GM19455 (cell line): Measurements from ENCODE around the gene KBTBD6.
A peak's percentile ranks its signal among the peaks of the same experiment; 100 is the strongest.
"Not testable (repeated sequence)": the region's sequence is repeated elsewhere in the genome, so short reads cannot be mapped to it uniquely, and the experiment has no call there.

Source experiments
- ATAC-seq: cut with Tn5 transposase; IDR thresholded peaks from one replicate; pipeline ENCODE4 v1.9.1; 2021; ENCODE audit not compliant: unreplicated experiment

Gene KBTBD6, protein sequence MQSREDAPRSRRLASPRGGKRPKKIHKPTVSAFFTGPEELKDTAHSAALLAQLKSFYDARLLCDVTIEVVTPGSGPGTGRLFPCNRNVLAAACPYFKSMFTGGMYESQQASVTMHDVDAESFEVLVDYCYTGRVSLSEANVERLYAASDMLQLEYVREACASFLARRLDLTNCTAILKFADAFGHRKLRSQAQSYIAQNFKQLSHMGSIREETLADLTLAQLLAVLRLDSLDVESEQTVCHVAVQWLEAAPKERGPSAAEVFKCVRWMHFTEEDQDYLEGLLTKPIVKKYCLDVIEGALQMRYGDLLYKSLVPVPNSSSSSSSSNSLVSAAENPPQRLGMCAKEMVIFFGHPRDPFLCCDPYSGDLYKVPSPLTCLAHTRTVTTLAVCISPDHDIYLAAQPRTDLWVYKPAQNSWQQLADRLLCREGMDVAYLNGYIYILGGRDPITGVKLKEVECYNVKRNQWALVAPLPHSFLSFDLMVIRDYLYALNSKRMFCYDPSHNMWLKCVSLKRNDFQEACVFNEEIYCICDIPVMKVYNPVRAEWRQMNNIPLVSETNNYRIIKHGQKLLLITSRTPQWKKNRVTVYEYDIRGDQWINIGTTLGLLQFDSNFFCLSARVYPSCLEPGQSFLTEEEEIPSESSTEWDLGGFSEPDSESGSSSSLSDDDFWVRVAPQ

DNA sequence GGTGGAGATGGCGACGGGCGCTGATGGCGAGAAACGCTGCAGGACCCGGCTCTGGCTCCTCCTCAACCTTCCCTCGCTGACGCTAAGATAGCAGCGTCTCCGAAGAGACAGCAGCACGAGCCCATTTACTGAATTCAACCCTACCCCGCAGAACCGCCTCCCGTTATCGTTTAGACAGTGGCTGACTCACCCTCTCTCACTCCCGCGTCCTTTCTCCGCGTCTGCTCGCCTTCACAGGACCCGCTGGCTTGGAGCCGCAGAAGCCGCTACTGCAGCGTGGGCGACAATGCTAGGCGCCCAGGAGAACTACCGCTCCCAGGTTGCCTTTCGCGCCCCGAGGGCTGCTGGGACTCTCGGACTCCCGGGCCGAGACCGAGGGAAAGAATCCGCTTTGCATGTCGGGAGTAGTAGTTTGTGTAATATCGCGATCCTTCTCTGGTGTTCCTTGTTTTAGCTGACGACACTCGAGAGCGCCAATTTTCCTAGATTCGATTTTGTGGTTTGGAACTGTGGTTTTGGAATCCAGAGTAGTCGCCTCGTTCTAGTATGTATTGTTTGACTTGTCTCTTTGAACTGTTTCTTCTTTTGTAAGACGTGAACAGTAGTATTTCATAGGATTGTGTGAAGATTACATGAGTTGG lies at the start of gene KBTBD6:
KBTBD6 (minus strand) TSS at position 291 of the 641 bp plus-strand sequence. CDS start 291 bp downstream, outside the sequence.
- peak; percentile 97 for ATAC-seq

DNA sequence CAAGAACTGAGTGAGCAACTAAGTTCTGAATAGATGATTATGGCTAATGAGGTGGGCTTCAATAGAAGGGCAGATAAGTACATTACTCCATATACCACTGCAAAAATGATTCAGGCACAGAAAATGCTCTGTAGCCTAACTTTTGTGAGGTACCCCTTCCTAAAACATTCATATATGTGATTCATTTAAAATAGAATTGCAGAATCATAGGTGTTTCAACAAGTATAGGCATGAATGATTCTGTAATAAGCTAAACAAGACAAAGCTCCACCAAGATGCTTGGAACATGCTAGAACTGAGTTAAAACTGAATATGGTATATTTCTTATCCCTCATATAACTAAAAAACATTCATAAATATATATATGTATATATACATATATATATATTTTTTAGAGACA lies 49.6 kb upstream of the KBTBD6 start:
- ATAC-seq = no peak

DNA sequence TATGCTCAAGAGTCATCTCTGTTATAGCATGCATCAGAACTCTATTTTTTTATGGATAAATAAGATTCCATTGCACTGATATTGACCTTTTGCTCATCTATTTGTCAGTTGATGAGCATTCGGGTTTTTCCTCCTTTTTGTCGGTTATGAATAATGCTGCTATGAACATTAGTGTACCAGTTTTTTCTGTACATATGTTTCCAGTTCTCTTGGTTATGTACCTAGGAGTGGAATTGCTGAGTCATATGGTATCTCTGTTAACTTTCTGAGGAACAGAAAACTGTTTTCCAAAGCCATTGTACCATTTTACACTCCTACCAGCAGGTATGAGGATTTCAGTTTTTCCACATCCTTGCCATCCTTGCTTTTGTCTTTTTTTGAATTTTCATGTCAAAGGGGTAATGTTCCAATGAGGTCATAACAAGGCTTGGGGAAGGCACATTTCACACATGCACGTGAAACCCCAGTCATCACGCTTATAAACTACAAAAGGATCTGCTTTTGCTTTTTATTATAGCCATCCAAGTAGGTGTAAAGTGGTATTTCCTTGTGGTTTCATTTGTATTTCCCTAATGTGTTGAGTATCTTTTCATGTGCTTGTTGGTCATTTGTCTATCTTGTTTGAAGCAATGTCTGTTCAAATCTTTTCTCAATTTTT lies 47.1 kb upstream of the KBTBD6 start:
- ATAC-seq = no peak

DNA sequence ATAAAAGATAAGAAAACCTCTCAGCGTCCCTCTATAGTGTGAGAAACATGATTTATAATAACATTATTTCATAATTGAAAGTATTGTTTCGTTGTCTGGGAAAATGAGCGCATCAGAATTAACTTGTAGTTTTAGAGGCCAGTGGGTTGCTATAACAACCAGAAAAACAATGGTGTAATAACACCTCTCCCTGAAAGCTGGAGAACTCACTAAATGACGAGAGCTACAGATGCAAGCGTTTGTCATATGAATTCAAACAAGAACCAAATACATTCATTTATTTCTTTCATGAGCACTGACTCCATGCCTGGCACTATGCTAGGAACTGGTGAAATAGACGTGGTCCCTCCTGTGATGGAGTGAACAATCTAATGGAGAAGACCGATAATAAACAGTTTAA lies 45.4 kb upstream of the KBTBD6 start:
- ATAC-seq = no peak

DNA sequence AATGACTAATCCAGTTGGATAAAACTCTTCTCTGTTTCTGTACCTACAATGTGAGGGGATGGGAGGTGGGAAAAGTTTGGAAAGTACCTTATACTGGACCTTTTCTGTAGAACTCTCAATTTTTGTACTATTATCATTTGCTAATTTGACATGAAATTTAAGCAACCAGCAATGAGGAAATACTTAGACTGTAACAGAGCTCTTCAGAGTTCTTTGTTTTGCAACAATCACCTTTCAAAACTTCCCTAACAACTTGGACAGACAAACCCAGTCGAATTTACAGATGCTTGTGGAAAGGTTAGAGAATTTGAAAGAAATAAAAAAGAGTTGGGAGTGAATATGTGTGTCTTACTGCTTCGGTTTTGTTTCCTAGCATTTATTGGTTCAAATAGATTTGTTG lies 45.0 kb upstream of the KBTBD6 start:
- no peak for ATAC-seq

DNA sequence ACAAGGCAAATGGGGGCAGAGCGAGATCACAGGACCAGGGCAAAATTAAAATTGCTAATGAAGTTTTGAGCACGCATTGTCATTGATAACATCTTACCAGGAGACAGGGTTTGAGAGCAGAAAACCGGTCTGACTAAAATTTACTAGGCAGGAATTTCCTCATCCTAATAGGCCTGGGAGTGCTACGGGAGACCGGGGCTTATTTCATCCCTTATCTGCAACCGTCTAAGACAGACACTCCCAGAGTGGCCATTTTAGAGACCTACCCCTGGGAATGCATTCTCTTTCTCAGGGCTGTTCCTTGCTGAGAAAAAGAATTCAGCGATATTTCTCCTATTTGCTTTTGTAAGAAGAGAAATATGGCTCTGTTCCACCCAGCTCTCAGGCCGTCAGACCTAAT lies 43.0 kb upstream of the KBTBD6 start:
- ATAC-seq = not testable (repeated sequence)

DNA sequence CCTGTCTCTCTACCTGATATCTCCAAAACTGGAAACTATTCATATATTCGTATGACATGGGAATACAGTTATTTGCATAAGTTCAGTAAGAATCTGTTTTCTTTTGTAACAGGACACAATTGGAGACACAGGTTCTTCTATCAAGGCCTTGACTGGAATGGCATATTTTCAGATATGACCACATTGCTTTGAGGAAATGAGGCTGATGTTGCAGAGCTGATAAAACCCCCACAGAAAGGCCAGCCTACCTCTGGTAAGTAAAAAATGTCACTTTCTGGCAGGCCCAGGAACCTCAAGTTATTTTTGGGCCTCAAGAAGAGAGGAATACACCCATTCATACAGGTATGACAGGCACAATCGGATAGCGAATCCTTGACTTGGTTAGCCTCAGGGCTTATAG lies 29.5 kb upstream of the KBTBD6 start:
- no peak for ATAC-seq

DNA sequence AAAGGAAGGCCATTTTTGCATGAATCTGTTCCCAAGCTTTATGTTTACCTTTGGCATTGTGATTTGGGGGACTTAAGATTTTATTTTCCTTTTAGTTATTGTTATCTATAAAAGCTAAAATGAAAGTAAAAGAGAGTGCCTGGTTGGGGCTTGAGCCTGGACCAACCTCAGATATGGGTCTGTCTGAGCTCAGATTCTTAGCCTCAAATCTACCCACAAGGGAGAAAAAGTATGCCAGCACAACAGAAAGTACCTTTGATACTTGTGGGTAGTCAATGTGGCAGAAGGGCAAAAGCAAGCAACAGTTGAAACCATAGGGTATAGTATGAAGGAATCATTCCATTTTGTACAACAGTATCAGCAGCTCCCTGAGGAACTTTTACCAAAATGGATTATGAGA lies 26.6 kb upstream of the KBTBD6 start:
- ATAC-seq = no peak

DNA sequence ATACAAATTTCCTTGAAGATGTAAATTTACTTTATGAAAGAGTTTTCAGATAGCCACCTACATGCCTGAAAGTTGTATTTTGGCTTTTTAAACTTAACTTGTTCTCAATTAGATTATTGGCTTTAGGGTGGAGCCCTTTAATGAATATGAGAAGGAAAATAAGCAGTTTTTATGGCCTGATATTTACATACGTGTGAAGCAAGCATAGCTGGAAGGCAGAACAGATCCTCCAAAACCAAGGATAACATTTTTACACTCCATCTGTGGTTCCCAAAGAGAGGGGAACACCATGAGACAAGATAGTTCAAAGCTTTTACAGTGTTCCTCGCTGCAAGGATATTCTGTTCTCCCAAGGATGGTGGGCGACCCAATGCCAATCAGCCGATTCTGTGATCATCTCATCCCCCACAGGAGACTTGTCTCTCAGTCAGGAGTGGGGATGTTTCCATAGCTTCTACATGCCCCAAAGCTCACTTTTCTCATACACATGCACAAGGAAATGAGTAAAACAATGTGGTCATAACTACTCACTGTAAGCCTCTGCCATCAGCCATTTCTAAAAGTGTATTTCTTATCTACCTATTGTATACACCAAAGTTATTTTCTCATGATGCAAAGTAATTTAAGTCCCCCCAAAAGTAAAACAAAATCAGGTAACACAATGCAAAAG lies 24.6 kb upstream of the KBTBD6 start:
- ATAC-seq = no peak

DNA sequence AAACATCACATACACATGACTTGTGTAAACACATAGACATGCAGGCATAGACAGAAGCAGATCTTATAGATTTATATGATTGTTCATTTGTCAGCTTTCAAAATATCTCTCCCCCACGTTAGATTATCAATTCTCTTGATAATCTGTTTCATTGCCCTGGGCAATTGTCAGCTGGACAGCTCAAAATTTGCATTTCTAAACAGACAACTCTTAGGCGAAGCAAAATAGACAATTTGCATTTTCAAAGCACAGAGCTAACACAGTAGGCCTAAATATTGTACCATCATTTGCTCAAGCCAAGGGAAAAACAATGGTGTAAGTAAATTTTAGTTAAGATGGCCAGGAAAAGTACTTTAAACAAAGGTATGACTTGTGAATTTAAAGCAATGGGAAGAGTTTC lies 24.0 kb upstream of the KBTBD6 start:
- ATAC-seq = no peak

DNA sequence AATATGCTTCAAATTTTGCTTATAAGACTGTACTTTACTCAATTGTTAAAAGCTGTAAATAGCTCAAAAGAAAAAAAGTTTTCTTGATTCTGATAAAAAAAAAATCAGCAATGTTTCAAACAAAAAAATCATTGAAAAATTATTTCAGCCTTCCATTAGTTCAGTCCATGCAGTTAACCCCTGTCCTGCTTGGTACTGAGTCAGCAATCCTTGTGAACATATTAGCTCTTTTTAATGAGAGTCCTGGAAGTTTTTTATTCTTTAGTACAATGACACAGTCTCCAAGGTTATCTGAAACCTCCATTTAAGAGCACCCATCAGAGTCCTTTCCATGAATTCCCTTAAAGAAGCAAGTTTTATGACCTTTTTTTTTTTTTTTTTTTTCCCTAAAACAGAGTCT lies 21.4 kb upstream of the KBTBD6 start:
- no peak for ATAC-seq

DNA sequence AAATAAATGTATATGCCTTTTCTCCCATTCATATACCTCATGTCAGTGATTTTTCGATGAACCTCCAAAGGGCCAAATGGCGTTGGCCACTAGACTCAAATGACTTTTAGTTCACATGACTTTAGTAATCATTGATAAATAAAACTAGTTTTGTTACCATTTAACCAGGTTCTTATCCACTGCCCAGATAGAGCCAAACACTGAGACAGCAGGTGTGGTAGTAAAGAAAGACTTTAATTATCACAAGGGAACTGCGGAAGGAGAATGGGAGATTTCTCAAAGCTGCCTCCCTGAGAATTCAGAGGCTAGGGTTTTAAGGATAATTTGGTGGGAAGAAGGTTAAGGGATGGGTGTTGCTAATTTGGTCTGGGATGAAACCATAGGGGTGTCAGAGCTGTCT lies 19.4 kb upstream of the KBTBD6 start:
- ATAC-seq = no peak

DNA sequence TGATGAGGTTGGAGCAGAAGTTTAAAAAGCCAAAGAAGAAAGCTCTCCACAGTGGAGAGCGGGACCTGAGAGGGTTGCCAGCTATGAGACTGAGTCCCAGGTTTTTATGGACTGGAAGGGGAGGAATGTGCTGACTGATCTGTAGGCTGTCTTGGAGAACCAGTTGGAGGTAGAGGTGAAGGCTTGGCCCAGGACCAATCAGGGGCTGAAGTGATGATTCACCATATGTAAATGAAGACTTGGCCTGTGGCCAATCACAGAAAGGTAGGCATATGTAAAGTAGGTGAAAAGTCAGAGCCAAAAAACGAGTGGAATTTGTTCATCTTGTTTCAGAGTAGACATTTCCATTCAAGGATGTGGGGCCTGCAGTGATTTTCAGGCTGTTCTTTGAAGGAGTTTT lies 17.5 kb upstream of the KBTBD6 start:
- no peak for ATAC-seq

DNA sequence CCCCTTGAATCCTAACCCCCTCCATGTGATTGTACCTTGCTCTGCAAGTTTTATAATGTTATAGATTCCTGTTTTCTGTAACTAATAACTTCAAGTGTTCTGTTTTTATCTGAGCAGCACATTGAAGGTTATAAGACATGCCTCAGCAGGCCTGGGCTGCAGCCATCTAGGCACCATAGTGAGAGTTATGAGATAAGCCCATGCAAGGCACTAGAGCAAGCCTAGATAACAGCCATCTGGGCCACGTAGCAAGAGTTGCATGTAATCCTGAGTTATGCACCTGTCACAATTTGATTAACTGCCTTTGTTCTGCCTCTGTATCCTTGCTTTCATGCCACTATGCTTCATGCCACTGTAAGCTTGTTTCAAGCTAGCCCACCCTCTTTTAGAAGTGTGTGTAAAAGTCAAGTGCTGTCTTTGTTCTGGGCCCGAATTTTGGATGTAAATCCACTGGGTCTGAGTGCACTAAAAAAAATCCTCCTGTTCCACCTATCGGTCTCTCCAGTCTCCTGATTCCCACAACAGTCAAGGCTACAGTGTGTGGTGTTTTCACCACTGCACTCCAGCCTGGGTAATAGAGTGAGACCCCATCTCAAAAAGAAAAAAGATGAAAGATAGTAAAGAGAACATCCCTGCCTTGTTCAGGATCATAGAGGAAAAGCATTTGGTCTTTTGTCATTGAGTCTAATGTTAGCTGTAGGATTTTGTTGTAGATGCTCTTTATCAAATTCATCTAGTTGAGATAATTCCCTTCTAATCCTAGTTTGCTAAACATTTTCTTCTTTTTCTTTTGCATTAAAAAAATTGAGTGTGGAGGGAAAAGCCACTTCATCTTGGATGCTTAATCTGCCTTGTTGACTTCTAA lies 16.0 kb upstream of the KBTBD6 start:
- ATAC-seq = no peak

DNA sequence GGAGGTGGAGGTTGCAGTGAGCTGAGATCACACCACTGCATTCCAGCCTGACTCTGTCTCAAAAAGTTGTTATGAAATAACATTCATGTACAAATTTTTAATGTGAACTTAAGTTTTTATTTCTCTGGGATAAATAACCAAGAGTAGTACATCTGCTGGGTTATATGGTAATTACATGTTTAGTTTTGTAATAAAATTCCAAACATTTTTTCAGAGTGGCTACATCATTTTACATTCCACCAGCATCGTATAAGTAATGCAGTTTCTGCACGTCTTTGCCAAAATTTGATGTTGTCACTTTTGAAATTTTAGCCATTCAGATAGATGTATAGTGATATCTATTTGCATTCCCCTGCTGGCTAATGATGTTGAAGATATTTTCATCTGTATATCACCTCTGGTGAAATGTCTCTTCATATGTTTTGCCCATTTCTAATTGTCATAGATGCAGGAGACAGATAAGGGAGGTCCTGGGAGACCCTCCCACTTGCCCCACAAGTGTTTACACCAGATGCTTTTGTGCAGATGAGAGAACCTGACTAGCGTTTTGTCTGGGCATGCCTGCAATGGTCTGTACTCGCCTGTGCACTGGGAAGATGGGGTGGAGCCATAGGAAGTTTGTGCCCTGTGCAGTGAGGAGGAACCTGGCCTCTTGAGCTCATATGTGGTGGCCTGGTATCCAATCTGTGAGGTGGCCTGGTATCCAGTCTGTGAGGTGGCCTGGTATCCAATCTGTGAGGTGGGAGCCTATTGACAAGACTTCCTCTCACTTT lies 12.7 kb upstream of the KBTBD6 start:
- no peak for ATAC-seq

DNA sequence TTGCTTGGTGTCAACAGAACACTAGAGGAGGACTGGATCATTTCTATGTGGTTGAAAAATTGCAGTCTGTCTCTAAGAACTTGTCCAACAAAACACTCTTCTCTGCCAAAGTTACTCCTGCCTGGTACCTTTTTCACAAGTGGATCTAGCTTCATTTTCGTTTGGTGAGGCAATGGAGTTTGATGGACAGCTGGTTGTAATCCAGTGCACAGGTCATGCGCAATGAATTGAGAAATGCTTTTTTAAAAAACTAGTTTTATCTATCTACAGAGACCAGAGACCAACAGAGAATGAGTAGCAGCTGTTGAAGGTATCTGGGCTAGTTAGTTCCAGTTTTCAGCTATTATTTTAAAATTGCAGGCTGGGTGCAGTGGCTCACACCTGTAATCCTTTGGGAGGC lies 12.0 kb upstream of the KBTBD6 start:
- ATAC-seq = no peak

DNA sequence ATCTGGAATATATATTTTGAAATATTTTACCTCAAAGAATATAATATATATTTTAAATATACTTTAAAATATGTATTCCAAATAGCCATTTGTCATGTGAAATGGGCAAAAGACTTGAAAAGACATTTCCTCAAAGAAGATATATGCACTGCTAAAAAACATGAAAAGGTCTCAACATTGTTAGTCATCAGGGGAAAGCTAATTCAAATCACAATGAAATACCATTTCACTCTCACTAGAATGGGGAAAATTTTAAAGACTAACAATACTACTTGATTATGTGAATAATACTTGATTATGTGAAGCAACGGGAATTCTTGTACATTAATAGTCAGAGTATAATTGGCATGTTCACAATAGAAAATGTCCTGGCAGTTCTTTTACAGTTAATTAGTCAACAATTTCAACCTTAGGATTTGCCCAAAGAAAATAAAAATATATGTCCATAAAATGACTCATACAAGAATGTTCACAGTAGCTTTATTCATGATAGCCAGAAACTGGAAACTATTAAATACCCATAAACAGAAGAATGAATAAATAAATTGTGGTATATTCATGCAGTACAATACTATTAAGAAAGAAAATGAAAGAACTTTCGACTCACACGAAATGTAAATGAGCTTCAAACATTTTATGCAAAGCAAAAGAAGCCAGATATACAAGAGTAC lies 6.8 kb upstream of the KBTBD6 start:
- no peak for ATAC-seq

DNA sequence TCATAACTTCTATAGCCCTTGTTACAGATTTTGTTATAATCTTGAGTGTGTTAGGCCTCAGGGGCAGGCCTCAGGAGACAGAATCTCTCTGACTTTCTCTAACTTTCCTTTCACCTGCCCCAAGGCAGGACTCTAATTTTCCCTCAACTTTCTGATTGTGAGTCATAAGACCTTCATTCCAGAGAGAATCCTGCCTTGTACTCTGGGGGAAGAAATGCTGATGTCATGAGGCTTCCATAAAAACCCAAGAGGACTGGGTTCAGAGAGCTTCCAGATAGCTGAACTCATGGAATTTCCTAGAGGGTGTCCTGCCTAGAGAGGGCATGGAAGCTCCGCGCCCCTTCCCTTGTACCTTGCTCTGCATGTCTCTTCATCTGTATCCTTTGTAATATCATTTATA lies 5.3 kb upstream of the KBTBD6 start:
- no peak for ATAC-seq

DNA sequence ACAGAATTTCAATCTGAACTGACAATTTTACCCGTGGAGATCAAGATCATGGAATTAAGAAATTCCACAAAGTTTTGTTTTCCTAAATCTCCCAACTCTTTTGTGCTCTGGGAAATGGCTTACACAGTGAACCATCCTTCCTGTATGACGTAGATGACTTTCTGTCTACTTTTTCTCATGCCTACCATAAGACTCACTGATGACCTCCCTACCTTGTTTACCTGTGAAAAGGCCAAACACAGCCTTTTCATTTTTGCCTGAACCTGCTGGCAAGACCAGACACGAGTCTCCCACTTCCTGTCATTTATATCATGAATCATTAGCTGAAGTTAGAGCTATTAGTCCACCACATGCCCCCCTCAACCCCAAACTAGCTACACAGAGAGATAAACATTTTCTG lies 4.6 kb upstream of the KBTBD6 start:
- no peak for ATAC-seq
